GM21447 (cell line): ENCODE measurements around the gene CADM2.
"Not testable (repeated sequence)": the region's sequence is repeated elsewhere in the genome, so short reads cannot be mapped to it uniquely, and the experiment has no call there.

Experiments used
- ATAC-seq: cut with Tn5 transposase; IDR thresholded peaks from one replicate; pipeline ENCODE4 v1.9.1; 2021; ENCODE audit not compliant: unreplicated experiment

Gene CADM2

DNA sequence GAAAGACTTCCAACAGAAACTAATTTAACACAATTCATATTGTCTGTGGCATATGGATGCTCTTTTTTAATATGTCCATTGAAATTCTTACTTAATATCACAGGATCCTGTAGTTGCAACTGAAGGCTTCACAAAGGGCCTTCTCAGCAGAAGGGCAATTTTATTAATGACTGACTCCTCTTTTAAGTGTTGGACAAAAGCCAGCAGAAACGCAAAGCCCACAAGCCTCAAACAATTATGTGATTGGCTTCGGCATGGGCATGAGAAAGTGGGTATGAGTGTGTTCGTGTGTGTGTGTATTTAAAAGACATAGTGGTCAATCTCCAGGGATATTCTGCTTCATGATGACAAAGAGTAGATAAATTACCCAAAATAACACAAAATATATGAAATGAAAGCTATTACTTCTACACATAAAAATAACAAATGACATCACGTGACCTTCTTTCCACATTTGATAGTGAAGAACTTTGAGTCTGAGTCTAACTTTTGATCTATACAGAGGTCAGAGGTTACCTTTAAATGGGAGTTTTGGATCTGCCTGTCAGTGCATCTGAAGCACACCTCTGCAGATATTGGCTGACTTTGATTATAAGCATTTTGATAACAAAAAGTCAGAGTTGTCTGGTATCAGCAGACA lies 496.9 kb downstream of the CADM2 start:
- no peak for ATAC-seq

DNA sequence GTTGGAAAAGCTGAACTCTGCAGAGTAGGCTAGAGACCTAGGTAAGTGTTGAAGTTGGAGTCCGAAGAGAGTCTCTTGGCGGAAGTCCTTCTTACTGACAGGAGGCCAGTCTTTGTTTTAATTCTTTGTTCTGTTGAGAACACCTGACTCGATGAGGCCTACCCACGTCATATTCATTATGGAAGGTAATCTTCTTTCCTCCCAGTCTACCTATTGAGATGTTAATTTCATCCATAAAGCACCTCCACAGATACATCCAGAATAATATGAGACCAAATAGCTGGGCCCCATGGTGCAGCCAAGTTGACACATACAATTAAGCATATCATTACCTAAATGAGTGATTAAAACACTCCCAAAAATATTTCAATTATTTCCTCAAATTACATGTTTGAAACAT lies 515.5 kb downstream of the CADM2 start:
- ATAC-seq = no peak

DNA sequence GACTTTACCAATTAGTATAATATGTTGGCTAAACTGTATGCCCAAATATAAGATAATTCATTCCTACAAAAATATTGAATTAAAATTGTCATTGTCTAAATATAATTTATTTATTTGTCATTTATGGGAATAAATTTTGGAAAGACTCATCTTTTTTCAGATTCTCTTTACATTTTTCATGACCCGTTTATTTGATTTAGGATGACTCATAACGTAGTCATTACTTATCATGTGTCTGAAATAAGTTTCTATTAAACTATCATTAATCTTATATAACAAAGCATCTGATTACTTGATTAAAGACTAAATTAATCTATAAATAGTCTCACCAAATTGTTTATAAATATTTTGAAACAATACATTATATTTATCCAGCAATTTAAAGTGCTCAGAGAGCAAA lies 516.6 kb downstream of the CADM2 start:
- ATAC-seq = no peak

- no peak for ATAC-seq
Measured at GRCh38 chr3:85476891-85477495, 518.2 kb downstream of the CADM2 start.

- ATAC-seq = no peak
Measured at GRCh38 chr3:85481411-85482212, 522.8 kb downstream of the CADM2 start.

GRCh38 chr3:85482213-85482490 lies 523.4 kb downstream of the CADM2 start:
- ATAC-seq = no peak

GRCh38 chr3:85483986-85484385 lies 525.2 kb downstream of the CADM2 start:
- ATAC-seq = no peak

- ATAC-seq = no peak
Measured at GRCh38 chr3:85487375-85487774, 528.6 kb downstream of the CADM2 start.

GRCh38 chr3:85495602-85496001 lies 536.8 kb downstream of the CADM2 start:
- ATAC-seq = no peak

- ATAC-seq = no peak
Measured at GRCh38 chr3:85498177-85498576, 539.4 kb downstream of the CADM2 start.

- ATAC-seq = no peak
Measured at GRCh38 chr3:85502148-85502875, 543.5 kb downstream of the CADM2 start.

DNA sequence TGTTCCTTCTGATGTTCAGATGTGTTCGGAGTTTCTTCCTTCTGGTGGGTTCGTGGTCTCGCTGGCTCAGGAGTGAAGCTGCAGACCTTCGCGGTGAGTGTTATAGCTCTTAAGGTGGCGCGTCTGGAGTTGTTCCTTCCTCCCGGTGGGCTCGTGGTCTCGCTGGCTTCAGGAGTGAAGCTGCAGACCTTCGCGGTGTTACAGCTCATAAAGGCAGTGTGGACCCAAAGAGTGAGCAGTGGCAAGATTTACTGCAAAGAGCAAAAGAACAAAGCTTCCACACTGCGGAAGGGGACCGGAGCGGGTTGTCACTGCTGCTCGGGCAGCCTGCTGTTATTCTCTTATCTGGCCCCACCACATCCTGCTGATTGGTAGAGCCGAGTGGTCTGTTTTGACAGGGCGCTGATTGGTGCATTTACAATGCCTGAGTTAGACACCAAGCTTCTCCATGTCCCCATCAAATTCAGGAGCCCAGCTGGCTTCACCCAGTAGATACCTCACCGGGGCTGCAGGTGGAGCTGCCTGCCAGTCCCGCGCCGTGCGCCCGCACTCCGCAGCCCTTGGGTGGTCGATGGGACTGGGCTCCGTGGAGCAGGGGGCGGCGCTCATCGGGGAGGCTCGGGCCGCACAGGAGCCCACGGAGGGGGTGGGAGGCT lies 545.5 kb downstream of the CADM2 start:
- not testable (repeated sequence) for ATAC-seq

DNA sequence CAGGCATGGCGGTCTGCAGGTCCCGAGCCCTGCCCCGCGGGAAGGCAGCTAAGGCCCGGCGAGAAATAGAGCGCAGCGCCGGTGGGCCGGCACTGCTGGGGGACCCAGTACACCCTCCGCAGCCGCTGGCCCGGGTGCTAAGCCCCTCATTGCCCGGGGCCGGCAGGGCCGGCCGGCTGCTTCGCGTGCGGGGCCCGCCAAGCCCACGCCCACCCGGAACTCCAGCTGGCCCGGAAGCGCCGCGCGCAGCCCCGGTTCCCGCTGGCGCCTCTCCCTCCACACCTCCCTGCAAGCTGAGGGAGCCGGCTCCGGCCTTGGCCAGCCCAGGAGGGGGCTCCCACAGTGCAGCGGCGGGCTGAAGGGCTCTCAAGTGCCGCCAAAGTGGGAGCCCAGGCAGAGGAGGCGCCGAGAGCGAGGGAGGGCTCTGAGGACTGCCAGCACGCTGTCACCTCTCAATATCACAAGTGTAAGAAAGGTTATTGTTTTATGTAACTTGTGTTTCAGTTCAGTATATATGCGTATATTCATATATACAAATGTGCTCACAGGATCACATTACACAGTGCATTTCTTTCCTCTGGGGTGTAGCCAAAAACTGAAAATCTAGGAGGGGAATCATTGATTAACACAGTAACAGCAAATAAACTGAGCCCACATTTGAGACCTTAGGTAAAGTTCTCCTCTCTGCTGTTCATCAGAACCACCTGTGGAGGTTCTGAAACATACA lies 546.2 kb downstream of the CADM2 start:
- not testable (repeated sequence) for ATAC-seq

GRCh38 chr3:85507052-85507451 lies 548.3 kb downstream of the CADM2 start:
- not testable (repeated sequence) for ATAC-seq

GRCh38 chr3:85508659-85509058 lies 549.9 kb downstream of the CADM2 start:
- ATAC-seq = no peak

GRCh38 chr3:85516146-85516545 lies 557.4 kb downstream of the CADM2 start:
- ATAC-seq = no peak

- no peak for ATAC-seq
Measured at GRCh38 chr3:85524104-85524503, 565.3 kb downstream of the CADM2 start.

GRCh38 chr3:85525264-85525663 lies 566.5 kb downstream of the CADM2 start:
- ATAC-seq = no peak

- no peak for ATAC-seq
Measured at GRCh38 chr3:85533586-85533985, 574.8 kb downstream of the CADM2 start.

GRCh38 chr3:85535517-85535916 lies 576.7 kb downstream of the CADM2 start:
- ATAC-seq = no peak

- no peak for ATAC-seq
Measured at GRCh38 chr3:85539232-85539631, 580.4 kb downstream of the CADM2 start.
